Adipocyte (in vitro differentiated cells): ENCODE measurements around the gene CA5A.

Experiments
- DNase-seq: peaks from one replicate; pipeline ENCODE4 v3.0.0-alpha.2; 2015; ENCODE audit warnings: low read depth
- H3K27me3 ChIP-seq: replicated peaks from 2 replicates; pipeline ENCODE4 v1.7.0; 2013; ENCODE audit warnings: mild to moderate bottlenecking, low read length, moderate library complexity; ENCODE audit not compliant: control insufficient read depth, insufficient read depth
- H3K36me3 ChIP-seq: 2 replicates; pipeline ENCODE4 v1.7.0; 2013; ENCODE audit warnings: low read length, mild to moderate bottlenecking, moderate library complexity; ENCODE audit not compliant: control insufficient read depth, insufficient read depth, severe bottlenecking
- H3K4me1 ChIP-seq: 2 replicates; pipeline ENCODE4 v1.7.0; 2013; ENCODE audit warnings: mild to moderate bottlenecking, low read length, moderate library complexity; ENCODE audit not compliant: control insufficient read depth, insufficient read depth
- H3K4me3 ChIP-seq: 2 replicates; pipeline ENCODE4 v1.7.0; 2013; ENCODE audit warnings: mild to moderate bottlenecking, low read length, moderate library complexity
- H3K9ac ChIP-seq: 2 replicates; pipeline ENCODE4 v1.7.0; 2013; ENCODE audit warnings: mild to moderate bottlenecking, low read length, moderate library complexity
- H3K9me3 ChIP-seq: 2 replicates; pipeline ENCODE4 v1.7.0; 2013; ENCODE audit warnings: mild to moderate bottlenecking, low read length, moderate library complexity; ENCODE audit not compliant: control insufficient read depth

CA5A gene

DNA sequence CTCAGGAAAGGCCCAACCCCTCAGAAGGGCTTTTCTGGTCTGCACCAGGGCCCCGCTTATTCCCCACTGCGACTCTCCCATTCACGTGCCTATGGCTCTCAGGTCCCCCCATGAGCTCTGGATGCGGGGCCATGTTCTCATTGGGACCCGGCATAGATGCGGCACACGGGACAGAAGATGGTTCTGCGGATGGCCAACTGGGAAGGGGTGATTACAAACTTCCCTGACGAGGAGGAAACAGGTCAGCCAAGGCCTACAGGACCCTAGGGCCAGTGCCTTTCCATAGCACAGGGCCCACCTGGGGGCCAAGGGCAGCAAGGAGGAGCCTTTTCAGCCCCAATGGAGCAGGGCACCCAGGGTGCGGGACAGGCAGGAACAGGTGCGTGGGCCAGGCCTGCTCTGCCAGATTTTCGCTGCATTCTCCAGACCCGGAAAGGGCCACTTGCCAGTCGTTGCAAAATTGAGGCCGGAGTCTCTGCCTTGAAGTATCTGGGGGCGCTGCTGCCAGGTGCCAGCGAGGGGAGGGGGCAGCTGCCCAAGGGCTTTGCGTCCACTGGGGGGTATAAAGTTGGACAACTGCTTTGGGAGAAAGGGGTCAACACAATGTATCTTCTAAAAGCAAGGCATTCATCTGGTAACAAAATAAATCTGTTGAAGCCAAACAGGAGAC, 87.5 kb downstream of the CA5A start:
- H3K4me1 ChIP-seq: peaks cover 32% of the 10 kb centered on the region
- no peaks in the 10 kb centered on the region for H3K9me3 ChIP-seq
- no peak overlapping the region for H3K9ac ChIP-seq
- H3K36me3 ChIP-seq: peaks cover 8% of the 10 kb centered on the region
- H3K27me3 ChIP-seq: no peaks in the 10 kb centered on the region
- no peak overlapping the region for H3K4me3 ChIP-seq
- DNase-seq: no peak

DNA sequence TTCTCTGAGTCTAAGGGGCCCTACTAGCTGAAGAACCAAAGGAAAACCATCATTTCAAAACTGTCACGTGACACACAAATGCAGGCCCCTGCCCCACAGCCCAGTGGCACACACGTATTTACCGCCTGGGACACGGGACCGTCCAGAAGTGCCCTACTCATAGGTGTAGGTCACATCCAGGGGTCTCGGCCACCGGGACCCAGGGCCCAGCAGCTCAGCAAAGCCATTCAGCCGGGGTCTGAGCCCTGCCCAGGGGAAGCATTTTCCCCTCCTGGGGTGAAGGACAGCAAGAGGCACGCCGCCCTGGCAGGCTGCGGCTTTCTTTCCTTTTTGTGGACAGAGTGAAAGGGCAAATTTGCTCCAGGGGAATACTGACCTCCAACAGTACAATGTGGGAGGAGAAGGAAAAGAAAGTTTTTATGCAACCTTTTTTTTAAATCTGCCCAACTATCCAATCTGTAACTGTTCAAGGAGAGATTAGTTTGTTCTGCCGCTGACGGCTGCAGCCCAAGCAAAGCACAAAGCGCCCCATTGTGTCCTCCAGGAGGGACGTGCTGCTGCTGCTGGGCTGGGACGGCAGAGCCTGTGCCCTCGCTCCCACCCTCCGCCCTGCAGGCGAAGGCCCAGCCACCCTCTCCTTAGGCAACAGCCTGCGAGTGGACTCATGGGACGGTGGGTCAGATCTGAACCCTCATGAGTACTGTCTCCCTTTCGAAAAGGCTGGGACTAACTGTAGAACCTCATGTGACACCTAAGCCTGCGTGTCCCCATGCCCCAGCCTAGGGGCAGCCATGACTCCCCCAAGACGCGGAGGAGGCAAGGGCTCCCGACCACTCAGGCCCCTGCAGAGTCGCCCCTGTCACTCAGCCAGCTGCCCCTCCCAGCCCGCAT, 88.3 kb downstream of the CA5A start:
- DNase-seq: no peak
- no peaks in the 10 kb centered on the region for H3K9me3 ChIP-seq
- peaks cover 27% of the 10 kb centered on the region for H3K4me1 ChIP-seq
- H3K9ac ChIP-seq: no peak overlapping the region
- peaks cover 8% of the 10 kb centered on the region for H3K36me3 ChIP-seq
- H3K27me3 ChIP-seq: no peaks in the 10 kb centered on the region
- no peak overlapping the region for H3K4me3 ChIP-seq

DNA sequence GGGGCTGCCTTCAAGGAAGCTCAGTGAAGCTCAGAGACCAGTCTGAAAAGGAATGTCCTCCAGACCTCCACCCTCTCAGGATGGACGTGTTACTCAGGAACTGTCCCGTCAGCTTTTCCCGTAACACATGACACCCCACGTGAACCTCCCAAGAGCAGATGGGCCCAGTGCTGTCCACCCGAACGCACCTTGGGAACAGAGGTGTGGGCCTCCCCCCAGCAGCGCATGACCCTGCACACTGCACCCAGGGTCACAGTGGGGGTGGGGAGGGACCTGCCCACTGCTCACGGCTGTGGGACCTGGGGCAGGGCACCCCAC, 88.9 kb downstream of the CA5A start:
- no peak overlapping the region for H3K4me3 ChIP-seq
- H3K9me3 ChIP-seq: no peaks in the 10 kb centered on the region
- no peak for DNase-seq
- H3K27me3 ChIP-seq: no peaks in the 10 kb centered on the region
- H3K36me3 ChIP-seq: peaks cover 8% of the 10 kb centered on the region
- H3K4me1 ChIP-seq: peaks cover 21% of the 10 kb centered on the region
- no peak overlapping the region for H3K9ac ChIP-seq

DNA sequence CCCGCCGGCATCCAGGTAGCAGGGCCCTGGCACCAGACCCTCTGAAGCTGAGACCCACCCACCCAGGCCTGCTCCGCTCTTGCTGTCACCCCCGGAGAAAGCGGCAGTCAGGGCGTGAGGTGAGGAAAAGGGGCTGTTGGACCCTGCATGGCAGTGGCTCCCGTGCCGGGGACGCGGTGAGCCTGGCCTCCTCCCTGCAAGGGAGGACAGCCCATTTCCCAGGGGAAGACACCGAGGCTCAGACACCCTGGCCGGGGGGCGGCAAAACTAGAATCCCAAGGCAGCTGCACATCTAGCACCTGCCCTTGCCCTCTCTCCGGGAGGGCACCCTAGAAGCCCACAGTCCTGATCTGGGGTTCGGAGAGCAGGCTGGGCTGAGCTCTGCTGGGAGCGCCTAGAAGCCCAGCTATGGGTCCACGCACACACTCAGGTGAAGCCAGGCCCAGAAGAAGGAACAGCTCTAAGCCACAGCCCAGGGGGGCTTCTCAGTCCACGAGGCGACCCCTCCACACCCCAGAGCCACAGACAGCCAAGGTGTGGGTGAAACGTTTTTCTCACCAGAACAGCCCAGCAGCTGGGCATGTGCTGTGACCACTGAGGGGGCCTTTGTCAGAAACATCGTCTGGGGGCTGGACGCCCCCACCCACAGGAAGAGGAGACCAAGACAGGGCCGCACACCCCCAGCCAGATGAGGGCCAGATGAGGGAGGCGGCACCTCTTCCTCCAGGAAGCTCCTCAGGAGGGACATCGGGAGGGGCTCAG, 89.4 kb downstream of the CA5A start:
- no peaks in the 10 kb centered on the region for H3K9me3 ChIP-seq
- no peak overlapping the region for H3K9ac ChIP-seq
- H3K27me3 ChIP-seq: no peaks in the 10 kb centered on the region
- H3K4me1 ChIP-seq: peaks cover 20% of the 10 kb centered on the region
- no peak overlapping the region for H3K4me3 ChIP-seq
- DNase-seq: no peak
- H3K36me3 ChIP-seq: peaks cover 8% of the 10 kb centered on the region

DNA sequence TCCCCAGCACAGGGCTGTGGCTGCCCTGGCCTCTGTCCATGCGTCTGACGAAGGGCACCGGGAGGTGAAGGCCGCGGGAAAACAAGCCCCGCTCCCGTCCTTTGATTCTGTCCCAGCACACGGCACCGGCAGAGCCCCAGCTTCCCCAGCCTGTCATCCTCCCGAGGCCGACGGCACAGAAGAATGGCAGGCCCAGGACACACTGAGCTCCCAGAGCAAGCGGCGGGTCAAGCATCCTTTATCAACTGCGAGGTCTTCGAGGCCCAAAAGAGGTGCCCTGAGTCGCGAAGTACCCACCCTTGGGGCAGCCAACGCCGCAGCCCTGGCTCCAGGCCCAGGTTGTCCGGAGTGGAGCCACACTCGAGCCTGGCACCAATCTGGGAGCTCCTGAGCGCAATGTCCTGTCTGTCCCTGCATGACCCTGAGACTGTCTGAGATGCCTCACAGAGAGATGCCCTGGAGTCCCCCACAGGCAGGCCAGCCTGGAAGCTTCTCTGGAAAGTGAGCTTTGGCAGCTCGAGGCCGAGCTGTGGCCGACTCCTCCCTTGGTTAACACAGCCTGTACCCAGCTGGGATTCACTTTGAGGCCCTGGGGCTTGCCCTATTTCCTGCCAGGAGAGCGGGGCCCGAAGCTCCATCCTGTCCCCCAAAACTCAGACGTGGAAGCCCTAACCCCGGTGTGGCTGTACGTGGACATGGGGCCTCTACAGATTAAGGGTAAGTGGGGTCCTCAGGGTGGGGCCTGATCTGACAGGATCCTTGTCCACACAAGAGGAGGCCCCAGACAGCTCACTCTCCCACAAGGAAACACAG, 90.3 kb downstream of the CA5A start:
- peaks cover 11% of the 10 kb centered on the region for H3K36me3 ChIP-seq
- DNase-seq: no peak
- H3K4me1 ChIP-seq: peaks cover 20% of the 10 kb centered on the region
- H3K4me3 ChIP-seq: no peak overlapping the region
- no peaks in the 10 kb centered on the region for H3K27me3 ChIP-seq
- no peak overlapping the region for H3K9ac ChIP-seq
- H3K9me3 ChIP-seq: no peaks in the 10 kb centered on the region

DNA sequence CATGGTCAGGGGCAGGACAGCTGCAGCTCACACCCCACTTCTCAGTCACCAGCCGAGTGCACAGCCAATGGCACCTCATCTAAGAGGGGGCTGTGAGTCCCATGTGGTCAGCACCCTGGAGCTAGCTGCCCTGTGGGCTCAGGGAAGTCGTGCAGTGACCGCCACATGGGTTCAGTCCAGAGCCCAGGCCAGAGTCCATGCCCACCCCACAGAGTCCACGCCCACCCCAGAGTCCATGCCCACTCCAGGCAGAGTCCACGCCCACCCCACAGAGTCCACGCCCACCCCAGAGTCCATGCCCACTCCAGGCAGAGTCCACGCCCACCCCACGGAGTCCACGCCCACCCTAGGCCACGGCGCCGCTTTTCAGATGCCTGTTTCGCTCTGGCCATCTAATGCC, 91.1 kb downstream of the CA5A start:
- Histone ChIP-seq H3K36me3 (peaks cover 7% of the 10 kb centered on the region), H3K4me3 (no peak overlapping the region), H3K4me1 (peaks cover 14% of the 10 kb centered on the region), H3K27me3 (no peaks in the 10 kb centered on the region), H3K9me3 (no peaks in the 10 kb centered on the region), H3K9ac (no peak overlapping the region)
- DNase-seq: no peak

DNA sequence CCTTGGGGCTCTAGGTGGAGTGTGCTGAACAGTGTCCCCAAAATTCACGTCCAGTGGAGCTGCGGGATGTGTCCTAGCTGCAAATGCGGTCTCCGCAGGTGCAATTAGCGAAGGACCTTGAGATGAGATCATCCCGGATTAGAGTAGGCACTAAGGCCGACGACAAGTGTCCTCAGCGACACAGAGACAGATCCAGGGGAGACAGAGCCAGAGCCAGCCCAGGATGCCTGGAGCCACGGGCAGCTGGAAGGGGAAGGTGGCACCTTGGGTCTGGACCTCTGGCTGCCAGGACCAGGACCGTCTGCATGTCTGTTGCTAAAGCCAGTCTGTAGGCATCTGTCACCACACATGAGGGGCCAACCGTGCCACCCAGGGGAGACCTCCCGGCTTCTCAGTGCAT, 91.5 kb downstream of the CA5A start:
- Histone ChIP-seq H3K4me1 (peaks cover 11% of the 10 kb centered on the region), H3K36me3 (peaks cover 12% of the 10 kb centered on the region), H3K9ac (no peak overlapping the region), H3K9me3 (no peaks in the 10 kb centered on the region), H3K4me3 (no peak overlapping the region), H3K27me3 (no peaks in the 10 kb centered on the region)
- no peak for DNase-seq

DNA sequence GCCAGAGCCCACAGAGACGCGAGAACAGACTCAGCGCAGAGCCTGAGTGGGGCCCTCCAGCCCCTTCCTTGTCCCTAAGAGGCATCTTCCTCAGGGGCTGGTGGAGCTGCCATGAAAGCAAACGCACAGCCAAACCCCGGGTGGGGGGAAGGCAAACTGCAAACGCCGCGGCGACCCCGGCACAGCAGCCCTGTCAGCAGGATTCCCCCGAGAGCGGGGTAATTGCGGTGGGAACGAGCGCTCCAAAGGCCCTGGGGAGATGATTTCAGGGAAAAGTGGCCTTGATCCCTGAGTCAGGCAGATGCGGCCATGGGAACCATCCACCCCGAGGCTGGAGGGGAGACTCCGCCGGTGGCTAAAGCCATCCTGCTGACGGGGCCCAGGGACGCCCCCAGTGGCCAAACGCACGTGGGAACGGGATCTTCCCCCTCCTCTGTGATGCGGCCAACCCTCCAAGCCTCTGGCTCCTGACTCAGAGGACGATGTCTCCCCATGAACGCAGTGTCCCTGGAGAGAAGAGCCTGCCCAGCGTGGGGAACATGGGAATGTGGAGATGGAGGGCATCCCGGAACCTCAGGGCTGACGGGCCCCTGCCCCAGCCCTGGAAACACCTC, 92.1 kb downstream of the CA5A start:
- no peak overlapping the region for H3K4me3 ChIP-seq
- H3K9ac ChIP-seq: no peak overlapping the region
- H3K9me3 ChIP-seq: no peaks in the 10 kb centered on the region
- no peak for DNase-seq
- peaks cover 17% of the 10 kb centered on the region for H3K36me3 ChIP-seq
- H3K27me3 ChIP-seq: no peaks in the 10 kb centered on the region
- peaks cover 15% of the 10 kb centered on the region for H3K4me1 ChIP-seq

DNA sequence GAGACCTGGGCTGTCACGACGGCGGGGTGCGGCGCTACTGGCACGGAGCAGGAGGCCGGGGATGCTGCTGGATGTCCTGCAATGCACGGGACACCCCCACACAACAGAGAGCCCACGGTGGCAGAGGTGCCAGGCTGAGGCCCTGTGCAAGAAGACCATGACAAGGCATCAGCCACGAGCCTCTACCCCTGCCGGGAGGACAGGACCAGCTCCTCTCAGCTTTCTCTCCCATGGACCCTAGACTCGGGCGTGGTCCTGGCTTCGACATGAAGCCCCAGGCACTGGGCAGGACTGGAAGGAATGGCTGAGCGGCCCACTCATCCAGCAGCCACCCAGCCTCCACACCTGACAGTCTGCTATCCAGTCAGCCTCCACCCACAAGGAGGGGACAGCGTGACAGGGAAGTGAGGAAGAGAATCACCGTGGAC, 92.6 kb downstream of the CA5A start:
- Histone ChIP-seq H3K4me1 (peaks cover 18% of the 10 kb centered on the region), H3K9me3 (no peaks in the 10 kb centered on the region), H3K9ac (no peak overlapping the region), H3K4me3 (no peak overlapping the region), H3K27me3 (no peaks in the 10 kb centered on the region), H3K36me3 (peaks cover 19% of the 10 kb centered on the region)
- DNase-seq: no peak

DNA sequence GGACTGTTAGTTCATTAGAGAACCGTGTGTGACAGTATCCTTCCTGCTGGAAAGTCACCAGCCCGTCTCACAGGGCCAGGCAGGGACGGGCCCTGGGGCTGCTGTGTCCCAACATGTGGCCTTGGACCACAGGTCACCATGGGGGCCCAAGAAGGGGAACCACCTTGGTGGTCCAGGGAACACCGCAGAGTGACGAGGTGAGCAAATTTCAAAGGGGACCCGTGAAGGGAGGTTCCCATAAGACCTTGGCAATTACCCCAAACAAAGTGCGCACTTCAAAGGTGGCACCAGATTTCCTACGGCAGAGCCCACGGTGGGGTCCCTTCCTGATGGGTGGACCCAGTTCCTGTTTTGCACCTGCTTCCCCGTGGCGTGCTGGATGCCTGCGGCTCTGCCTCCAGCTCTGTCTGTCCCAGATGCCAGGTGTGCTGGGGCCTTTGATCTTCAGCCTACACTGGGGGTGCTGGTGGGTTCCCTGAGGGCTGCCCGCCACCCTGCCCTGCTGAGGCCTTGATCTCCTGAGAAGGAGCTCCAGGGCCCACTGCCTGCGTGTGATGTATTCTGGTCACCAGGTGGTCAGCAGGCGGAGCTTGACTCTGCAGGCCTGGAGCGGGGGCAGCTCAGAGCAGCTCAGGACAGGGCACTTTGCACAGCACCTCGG, 94.0 kb downstream of the CA5A start:
- Histone ChIP-seq H3K36me3 (peaks cover 25% of the 10 kb centered on the region), H3K4me1 (peaks cover 6% of the 10 kb centered on the region), H3K27me3 (no peaks in the 10 kb centered on the region), H3K9ac (no peak overlapping the region), H3K9me3 (no peaks in the 10 kb centered on the region), H3K4me3 (no peak overlapping the region)
- DNase-seq: no peak
